ENCODE measurements around the gene MYMX.

DNA sequence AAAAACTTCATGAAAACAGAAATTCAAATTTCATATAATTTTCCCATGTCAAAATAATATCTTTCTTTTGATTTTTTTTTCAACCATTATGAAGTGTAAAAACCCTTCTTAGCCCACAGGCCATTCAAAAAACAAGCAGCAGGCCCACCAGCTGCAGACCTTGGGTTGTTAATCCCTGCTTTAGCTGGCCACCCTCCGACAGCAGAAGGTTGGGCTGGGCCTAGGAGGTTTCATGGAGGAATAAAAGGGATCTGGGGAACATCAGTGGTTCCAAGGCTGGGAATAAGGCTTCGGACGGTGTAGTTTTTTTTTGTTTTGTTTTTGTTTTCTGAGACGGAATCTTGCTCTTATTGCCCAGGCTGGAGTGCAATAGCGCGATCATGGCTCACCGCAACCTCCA, 26.6 kb downstream of the MYMX start:
- TF ChIP-seq POLR2A (IDR thresholded peaks at IDR 0.05; ENCODE audit: low read depth, low read length) (no peak), POLR2AphosphoS5 (IDR thresholded peaks at IDR 0.05; ENCODE audit: low read depth, low read length) (no peak), TAF1 (IDR thresholded peaks at IDR 0.05; ENCODE audit: borderline replicate concordance, low read depth, low read length) (no peak)

All from GM12892 (cell line).